GM21717 (cell line): ENCODE measurements around the gene DCANP1.

ENCODE experiments used
- ATAC-seq: cut with Tn5 transposase; IDR thresholded peaks from one replicate; pipeline ENCODE4 v1.9.1; 2021; ENCODE audit warnings: mild to moderate bottlenecking, moderate library complexity; ENCODE audit not compliant: unreplicated experiment

DCANP1 gene

DNA sequence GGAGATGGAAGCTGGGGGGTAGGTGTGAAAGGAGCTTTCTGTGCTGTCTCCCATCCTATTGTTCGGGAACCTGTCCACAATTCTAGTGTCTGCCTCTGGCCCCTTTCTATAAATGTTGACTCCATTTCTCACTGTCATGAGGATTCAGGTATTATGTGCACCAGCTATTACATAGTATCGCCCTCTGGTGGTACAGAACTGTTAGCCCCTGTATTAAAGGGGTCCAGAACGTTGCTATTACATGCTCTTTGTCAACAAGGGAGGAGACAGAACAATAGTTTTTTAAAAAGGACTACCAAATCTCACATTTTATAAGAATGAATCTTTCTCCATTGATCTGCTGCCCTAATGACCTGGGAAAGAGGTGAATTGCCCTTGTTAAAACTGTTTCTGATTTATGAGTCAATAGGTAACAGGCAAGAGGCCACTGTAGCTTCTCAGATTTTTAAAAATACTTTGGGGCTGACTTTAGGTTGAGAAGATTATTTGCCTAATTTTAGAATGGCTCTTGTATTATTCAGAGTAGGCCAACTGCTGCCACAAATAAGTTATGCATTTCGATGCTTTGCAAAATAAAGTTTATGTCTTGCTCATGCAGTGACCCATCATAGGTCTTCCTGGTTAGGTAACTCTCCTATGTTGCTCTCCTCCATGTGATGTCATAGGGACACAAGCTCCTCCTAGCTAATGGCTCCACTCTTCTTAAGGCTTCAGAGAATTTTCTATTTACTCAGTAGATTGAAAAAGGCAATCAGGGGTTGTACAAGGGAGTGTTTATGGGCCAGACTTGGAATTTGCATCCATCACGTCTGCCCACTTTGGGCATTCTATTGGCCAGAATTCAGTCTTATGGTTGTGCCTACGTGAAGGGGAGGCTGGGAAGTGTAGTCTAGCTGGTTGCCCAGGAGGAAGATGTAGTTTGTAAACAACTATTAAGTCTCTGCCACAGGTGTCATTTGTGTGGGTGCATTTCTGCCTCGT lies 20.8 kb downstream of the DCANP1 start:
- ATAC-seq, result peak; percentile 84

GRCh38 chr5:135425641-135426040 lies 21.5 kb downstream of the DCANP1 start:
- no peak for ATAC-seq

- ATAC-seq, result no peak
These were observed 23.3 kb downstream of the DCANP1 start for GRCh38 chr5:135423846-135424168.

DNA sequence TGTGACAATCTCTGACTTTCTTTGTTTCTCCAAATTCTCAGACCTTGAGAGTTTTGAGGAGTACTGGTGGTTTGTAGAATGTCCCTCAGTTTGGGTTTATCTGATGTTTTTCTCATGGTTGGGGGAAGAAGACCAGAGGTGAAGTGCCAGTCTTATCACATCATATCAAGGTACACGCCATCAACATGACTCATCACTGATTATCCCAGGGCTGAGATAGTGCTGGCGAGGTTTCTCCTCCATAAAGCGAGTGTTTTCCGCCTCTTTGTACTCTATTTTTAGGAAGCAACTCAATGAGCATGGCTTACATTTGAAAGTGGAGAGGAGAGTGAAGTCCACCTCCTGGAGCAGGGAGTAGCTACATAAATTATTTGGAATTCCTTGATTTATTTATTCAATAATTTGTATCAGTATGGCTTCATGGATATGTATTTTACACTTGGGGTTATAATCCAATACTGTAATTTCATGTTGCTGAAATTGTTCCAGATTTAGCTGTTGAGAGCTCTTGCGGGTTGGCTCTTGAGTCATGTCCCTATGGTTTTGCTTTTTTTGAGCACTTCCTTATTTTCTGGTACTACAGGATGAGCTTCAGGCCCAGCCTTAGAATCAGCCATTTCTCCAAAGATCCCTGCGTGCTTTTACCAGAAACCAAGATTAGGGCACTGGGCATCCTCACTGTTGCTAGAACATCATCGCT lies 23.9 kb downstream of the DCANP1 start:
- ATAC-seq, result no peak

- ATAC-seq, result no peak
These were observed 24.7 kb downstream of the DCANP1 start for GRCh38 chr5:135422419-135422818.

DNA sequence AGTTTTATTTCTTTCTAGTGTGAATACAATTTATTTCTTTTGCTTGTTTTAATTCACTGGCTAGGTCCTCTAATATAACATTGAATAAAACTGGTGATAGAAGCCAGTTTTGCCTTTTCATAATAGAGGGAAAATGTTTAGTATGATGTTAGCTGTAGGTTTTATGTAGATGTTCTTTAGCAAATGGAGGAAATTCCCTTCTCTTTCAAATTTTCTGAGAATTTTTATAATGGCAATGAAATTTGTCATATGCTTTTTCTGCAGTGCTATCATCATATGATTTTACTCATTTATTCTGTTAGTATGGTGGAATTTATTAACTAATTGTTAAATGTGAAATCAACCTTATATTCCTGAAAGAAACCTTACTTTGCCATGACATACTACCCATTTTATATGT lies 30.1 kb downstream of the DCANP1 start:
- no peak for ATAC-seq

DNA sequence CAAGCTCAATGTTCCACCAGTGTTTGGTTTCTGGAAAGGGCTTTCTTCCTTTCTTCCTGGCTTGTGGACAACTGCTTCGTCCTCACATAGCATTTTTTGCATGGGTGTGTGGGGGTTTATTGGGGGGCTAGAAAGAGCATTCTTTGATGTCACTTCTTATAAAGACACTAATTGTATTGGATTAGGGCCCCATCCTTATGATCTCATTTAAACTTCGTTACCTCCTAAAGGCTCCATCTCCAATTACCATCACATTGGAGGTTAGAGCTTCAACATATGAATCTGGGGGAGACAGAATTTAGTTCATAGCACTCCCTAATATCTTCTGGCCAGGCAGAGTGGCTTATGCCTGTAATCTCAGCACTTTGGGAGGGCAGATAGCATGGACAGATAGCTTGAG lies 42.1 kb downstream of the DCANP1 start:
- ATAC-seq, result no peak

- ATAC-seq, result no peak
These were observed 45.1 kb downstream of the DCANP1 start for GRCh38 chr5:135402031-135402430.

DNA sequence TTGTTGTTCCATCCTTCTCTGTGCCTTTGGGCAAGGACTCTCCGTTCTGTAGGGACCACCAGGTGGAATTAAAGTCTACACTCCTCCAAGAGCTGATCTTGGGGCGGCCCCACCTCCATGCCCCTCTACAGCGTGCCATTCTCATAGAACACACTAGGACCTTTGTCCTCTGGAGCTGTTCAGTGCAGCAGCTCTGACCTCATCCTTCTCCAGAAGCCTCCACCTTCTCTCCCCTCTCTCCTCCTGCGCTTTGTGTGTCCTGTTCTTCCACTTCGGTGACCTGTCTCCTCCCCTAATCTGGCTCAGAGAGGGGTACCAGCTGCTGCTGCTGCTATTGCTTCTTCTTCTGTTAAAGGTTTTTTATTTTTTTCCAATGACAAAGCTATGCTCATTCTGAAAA lies 46.3 kb downstream of the DCANP1 start:
- ATAC-seq, result no peak

- no peak for ATAC-seq
These were observed 47.2 kb downstream of the DCANP1 start for GRCh38 chr5:135399794-135400542.

GRCh38 chr5:135398855-135399793 lies 48.0 kb downstream of the DCANP1 start, which contains the start of gene MACROH2A1:
TSS of gene MACROH2A1 (minus strand) at chr5:135399231. CDS start at chr5:135389093, 10,138 bp downstream.
- ATAC-seq, result peak; percentile 83

- peak; percentile 28 for ATAC-seq
These were observed 48.8 kb downstream of the DCANP1 start for GRCh38 chr5:135398160-135398854.

GRCh38 chr5:135397084-135397483 lies 50.1 kb downstream of the DCANP1 start:
- no peak for ATAC-seq

- no peak for ATAC-seq
These were observed 50.6 kb downstream of the DCANP1 start for GRCh38 chr5:135396459-135397055.

DNA sequence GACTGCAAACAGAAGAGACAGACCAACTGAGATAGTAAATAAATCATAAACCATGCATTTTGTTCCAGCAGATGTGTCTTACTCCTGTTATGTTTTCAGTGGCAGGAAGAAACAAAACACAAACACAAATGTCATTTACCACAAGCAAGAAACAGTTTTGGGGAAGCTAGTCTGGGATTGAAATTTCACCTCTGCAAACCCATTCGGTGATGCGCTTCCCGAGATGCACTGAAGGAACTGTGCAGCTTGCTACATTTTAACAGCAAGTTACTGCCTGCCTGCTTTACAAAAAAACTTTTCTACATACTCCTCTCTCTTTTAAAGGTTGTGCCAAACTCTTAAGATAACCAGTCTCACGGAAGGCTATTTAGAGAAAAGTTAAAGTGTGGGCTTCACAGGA lies 51.3 kb downstream of the DCANP1 start:
- ATAC-seq, result no peak

GRCh38 chr5:135395451-135395850 lies 51.7 kb downstream of the DCANP1 start:
- no peak for ATAC-seq
